Measurements from ENCODE around the gene DNPEP. TPM values are rescaled to one million over a fixed set of nuclear protein-coding genes. Genes with fewer than 3 reads are reported as not detected.

The DNPEP gene
- total RNA-seq, 1 donor, result 118 TPM

DNA sequence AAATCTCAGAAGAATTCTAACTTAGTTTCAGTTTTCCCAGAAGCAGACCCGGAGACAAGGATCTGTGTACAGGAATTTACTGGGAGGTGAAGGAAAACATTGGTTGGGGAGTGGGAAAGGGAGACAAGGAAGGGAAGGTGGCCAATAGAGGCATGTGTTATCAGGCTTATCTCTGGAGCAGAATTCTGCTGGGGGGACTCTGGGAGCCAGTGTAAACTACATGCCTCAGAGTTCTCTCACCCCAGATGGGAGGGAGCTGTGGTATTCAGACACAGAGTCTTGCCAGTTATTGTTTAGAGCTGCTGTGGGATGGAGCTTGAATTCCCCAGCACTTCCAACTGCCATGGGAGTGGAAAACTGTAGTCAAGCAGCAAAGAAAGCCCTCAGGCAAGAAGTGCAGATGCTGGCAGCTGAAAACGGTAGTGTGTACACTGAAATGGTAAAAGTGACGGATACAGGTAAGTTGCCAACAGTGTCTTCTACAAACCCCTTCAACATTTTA is 19.0 kb downstream of the DNPEP start:
- DNase-seq (ENCODE audit: low read depth in 2 of 3, low spot score in 2 of 3), result no peak

DNA sequence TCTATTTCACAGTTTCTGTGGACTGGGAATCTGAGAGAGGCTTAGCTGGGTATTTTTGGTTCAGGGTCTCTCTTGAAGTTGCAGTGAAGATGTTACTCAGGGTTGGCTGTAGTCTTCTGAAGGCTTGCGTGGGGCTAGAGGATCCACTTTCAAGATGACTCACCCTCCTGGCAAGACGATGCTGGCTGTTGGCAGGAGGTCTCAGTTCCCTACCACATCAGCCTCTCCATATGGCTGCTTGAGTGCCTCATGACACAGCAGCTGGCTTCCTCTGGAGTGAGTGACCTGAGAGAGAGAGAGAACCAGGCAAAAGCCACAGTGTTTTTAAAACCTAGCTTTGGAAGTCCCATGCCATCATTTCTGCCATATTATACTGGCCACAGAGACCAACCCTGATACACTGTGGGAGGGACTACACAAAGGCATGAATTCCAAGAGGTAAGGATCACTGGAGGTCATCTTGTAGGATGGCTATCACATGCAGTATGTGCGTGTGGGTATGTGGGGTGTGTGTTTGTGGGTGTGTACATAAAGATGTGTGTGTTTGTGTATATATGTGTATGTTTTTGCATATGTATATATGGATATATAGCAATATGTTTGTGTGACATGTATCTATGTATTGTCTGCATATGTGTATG is 25.1 kb downstream of the DNPEP start:
- DNase-seq (ENCODE audit: low read depth in 2 of 3, low spot score in 2 of 3), result peak in 2 of 3 donors; percentile 30 to 53

DNA sequence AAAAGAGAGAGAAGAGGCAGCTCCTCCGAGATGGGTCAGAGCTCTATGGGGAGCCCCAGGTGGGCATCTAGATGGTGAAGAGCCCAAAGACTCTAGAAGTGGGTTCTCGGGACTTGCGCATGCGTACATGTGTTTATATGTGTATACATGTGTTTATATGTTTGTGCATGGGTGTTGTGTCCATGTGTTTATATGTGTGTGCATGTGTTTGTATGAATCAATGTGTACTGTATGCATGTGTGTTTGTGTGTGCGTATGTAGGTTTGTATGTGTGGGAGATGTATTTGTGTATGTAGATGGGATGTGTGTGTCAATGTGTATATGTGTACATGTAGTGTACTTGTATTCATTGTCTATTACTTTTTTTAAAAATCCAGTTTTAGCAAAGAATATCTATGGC is 25.6 kb downstream of the DNPEP start:
- no peak for DNase-seq (ENCODE audit: low read depth in 2 of 3, low spot score in 2 of 3)

DNA sequence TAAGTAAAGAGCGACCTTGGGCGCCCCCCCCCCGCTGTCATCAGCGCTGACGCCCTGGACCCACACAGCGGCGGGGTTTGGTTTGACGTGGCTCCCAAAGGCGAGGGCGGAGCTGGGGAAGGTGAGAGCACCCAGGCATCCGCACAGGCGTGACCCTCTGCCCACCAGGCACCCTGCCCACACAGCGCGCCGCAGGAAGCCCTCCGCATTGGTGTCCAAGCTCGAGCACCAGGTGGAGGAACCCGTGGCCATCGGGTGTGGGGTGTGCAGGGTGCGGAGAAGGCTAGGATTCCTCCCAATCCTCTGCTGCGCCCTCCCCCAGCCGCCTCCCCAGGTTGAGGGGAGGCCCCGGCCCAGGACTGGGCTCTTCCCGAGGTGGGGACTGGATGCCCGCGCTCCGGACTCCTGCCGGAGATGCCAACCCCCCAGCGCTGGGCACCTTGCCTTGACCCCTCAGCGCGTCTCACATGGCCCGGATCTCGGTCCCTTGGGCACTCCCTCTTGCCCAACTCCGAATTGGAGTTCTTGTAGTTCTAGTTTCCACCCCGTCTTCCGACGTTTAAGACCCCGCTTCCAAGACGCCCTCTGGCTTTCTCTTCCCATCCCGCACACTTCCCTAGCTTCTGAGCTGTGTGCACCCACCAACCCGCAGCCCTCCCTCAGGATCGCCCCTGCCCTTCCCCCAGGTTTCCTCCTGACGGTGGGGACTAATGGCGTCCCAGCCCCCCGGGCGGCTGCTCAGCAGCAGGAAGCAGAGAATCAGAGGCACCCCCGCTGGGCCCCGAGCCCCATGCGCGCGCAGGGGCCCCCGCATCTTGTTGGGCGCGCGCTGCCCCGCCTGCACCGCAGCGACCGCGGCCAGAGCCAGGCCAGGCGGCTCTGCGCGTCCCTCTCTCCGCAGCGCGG is 29.3 kb downstream of the DNPEP start:
- no peak for DNase-seq (ENCODE audit: low read depth in 2 of 3, low spot score in 2 of 3)

DNA sequence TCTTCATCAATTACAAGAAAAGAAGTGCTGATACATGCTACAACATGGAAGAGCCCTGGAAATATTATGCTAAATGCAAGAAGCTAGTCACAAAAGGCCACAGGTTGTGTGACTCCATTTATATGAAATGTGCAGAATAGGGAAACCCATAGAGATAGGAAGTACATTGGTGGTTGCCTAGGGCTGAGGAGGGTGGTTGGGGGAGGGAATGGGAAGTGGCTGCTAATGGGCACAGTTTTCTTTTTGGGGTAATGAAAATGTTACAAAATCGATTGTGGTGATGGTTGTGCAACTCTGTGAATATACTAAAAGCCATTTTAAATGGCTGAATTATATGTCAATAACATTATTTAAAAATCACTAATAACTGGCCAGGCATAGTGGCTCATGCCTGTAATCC is 30.9 kb downstream of the DNPEP start:
- no peak for DNase-seq (ENCODE audit: low read depth in 2 of 3, low spot score in 2 of 3)

DNA sequence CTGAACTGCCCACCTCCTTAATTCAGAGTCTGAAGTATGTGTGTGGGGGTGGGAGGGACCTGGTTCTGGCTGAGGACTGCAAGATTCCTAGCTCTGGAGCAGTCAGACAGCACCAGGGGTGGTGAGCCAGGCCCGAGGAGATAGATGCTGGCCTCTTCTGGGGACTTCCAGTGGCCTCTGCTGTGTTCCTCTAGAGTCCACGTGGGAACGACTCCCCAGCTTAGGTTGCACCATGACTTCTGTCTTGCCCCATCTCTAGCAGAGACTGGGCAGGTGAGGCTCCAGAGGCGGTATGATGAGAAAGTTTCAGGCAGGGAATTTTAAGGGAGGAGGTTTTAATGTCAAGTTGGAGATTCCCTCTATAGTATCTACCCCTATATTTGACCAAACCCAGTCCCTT is 33.1 kb downstream of the DNPEP start:
- DNase-seq (ENCODE audit: low read depth in 2 of 3, low spot score in 2 of 3), result no peak

DNA sequence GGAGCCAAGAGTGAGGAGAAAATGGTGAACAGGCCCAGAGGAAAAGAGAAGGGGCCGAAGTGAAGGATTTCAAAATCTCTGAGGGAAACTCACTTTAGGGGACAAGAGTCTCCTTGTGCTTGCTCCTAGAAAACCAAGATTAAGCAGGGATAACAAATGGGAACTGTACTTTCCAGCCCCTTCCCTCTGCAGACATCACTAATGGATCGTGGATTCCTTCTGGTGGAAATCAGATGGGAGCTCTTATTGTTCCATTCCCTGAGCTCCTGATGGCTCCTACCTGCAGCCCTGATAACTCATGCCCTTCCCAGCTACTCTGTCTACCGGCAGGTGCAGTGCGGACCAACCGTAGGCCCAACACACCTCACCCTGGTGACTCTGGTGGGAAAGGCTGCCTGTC is 34.6 kb downstream of the DNPEP start:
- DNase-seq (ENCODE audit: low read depth in 2 of 3, low spot score in 2 of 3), result no peak

DNA sequence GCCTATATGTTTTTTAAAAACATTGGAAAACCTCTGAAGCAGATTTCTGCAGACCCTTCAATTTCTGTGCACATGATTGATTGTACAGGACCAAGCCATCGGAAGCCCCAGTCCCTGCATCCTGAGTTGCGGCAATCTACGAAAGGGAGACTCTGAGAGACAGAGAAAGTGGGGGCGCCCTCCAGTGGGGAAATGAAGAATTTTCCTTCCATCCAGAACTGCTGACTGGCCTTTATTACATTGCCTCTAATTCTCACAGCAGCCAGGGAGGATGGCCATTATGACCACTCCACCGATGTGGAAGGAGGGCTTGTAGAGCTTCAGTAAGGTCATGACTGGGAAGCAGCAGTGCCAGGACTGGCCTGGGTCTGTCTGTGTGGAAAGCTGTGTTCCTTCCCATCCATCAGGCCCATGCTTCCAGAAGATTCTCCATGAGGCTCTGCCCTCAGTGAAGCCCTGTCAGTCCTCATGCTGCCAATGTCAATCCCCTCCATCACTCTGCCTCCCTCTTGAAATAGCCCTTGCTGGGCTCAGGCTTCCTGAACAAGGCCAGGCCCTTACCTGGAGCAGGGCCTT is 35.2 kb downstream of the DNPEP start:
- DNase-seq (ENCODE audit: low read depth in 2 of 3, low spot score in 2 of 3), result peak; percentile 24 to 83 (median 63)

DNA sequence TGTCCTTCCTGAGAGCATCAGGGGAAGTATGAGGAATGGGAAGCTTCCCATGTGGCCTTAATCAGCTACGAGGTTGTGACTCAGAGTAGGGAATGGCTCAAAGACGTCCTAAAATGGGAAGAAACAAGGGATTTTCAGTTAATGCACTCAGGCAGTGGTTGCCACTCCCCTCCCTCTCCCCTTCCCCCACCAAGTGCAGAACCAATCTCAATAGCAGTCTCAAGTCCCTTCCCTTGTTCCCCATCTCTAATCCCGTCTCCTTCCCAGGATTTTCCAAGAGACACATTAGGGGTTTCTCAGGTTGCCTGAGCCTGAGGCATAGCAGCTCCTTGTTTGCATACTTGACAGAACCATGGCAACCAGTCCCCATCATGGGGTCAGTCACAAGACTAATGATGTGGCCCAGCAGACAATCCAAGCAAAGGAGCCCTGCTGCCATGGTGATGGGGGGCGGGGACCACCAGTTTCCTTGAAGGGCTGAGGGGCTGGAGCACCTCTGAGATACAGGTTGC is 36.9 kb downstream of the DNPEP start:
- DNase-seq (ENCODE audit: low read depth in 2 of 3, low spot score in 2 of 3), result no peak

DNA sequence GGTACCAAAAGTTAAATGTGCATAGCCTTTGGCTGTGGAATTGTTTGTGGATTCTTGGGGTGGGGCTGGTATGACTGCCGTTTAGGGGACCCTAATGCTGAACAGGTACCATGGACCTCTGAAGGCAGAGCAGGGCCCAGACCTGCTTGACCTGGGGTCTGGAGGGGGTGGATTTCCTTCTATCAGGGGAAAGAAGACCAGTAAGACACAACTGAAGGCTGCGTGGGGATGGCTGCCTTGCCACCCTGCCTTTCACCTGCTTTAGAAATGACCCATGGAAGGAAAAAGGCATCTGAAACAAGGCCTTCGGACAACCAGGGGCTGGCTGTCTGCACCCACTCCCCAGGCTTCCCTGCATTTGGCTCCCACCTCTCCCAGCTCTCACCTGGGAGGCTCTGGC is 37.5 kb downstream of the DNPEP start:
- no peak for DNase-seq (ENCODE audit: low read depth in 2 of 3, low spot score in 2 of 3)

DNA sequence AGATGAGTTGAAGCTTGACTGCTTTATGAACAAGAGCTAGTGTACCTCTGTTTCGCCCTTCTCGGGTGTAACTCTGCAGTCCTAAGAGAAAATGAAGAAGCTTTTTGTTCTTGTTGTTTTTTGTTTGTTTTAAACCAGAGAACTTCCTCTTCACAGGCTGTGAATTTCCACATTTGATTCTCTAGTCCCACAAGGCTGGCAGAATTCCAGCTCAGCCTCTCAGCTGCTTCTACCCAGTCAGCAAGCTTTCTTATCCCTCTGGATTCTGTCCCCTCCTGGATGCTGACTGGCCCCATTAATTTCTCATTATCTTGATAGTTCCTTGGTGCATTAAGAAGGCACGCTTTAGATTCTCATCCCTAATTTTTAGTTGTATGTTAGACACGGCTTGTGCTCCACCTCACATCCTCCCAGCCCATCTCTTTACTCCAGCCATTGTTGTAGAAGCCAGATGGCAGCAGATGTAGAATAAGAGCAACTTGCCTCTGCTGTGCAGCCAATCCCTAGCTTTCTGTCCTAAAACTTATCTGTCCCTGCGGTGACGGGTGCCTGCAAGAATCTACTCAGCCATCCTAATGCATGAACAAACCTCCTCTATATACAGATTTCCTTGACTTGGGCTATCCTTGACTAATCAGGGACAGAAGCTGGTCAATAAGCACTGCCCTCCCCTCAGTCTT is 42.8 kb downstream of the DNPEP start:
- peak in 1 of 3 donors; percentile 55 for DNase-seq (ENCODE audit: low read depth in 2 of 3, low spot score in 2 of 3)

DNA sequence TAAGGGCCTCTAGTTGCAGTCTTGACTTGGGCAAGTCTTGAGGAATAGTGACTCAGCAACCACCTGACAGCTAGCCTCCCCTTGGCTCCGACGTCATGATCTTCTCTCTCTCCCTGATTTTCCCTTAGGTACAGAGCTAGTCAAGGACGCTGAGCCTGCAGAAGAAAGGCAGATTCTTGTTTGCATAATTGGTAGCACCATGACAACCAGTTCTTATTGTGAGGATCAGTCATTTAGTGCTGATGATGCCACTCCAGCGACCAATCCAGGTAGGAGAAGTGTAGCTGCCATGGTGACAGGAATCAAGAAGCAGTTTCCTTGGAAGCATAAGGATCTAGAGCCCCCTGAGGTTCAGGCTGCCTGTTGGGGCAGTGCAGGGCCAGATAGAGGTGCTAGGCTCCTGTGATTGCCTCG is 52.3 kb downstream of the DNPEP start:
- DNase-seq (ENCODE audit: low read depth in 2 of 3, low spot score in 2 of 3), result no peak

DNA sequence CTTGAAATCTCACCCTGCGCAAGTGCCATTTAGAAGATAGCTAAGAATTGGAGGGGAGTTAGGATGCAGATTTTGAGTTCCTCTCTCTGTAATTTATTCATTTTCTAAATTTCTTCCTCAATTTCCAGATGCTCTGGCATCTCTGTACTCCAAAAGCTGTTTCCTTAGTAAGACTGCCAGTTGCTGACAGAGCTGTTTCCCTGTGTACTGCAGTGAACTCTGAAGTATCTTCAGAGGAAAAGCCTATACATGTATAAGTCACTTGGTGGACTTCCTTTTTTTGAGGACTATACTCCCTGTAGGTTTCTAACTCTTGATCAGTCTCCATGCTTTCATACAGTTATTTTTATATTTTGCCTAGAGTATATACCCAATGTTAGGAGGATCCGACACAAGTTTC is 53.6 kb downstream of the DNPEP start:
- no peak for DNase-seq (ENCODE audit: low read depth in 2 of 3, low spot score in 2 of 3)

DNA sequence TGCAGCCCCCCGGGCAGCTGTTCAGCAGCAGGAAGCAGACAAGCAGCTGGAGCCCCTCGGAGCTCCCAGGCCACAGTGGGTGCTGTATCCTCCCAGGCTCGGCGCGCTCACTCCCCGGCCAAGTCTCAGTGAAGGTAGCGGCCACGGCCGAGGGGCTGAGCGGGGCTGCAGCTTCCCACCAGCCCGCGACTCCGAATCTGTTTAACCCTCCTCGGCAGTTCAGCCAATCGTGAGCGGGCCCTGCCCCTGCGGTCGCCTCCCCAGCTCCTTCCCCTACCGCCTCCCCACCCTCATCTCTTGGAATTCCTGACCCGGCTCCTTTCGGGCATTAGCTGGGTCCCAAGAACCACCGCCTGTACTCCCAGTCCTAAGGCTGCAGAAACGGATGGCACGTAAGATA is 55.2 kb downstream of the DNPEP start, which contains the start of gene RESP18:
Gene RESP18 (minus strand): TSS at position 203 of the 400 bp plus-strand sequence.
- no peak for DNase-seq (ENCODE audit: low read depth in 2 of 3, low spot score in 2 of 3)

DNA sequence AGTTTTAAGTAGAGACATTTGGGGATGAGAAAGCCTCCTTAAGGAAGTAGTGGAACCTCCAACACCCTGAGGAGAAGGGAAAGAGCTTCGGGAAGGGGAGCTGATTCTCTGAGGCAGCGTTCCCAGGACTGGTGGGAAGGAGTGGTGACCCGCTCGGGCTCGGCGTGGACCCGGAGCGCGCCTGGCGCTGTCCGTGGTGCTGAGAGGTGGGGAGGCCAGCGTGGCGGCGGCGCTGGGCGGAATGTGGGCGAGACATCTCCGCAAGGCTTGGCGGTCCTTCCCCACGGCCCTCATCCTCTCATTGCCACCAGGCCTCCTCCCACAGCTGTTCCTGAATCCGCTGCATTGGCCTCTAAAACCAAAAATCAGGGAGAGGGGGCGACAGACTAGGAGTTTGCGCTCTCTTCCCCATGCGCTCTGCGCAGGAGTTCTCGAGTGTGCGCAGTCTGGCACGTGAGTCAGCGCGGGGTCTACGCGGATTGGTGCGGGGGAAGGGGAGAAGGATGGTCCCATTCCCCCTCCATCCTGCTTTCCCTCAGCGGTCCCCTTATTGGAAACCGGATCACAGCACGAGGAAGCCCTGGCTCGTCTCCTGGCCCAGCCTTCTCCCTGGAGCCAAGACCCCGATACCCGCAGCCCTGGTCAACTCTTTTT is 56.0 kb downstream of the DNPEP start:
- DNase-seq (ENCODE audit: low read depth in 2 of 3, low spot score in 2 of 3), result peak in 2 of 3 donors; percentile 31 to 52

DNA sequence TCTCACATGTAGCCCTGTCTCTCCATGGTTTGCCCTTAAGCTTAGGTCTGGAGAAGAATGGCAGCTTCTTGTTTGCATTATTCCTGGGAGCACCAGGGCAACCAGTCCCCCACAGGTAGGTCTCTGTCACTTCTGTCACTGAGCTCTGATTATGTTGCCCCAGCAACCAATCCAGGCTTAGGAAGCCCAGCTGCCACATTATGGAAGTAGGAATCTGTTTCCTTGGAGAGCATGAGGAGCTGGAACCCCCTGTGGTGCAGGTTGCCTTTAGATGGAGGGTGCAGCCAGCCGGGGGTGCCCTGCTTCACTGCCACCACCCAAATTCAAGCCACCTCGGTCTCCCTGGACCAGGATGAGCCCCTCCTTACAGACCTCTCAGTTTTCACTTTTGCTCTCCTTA is 60.0 kb downstream of the DNPEP start:
- no peak for DNase-seq (ENCODE audit: low read depth in 2 of 3, low spot score in 2 of 3)

DNA sequence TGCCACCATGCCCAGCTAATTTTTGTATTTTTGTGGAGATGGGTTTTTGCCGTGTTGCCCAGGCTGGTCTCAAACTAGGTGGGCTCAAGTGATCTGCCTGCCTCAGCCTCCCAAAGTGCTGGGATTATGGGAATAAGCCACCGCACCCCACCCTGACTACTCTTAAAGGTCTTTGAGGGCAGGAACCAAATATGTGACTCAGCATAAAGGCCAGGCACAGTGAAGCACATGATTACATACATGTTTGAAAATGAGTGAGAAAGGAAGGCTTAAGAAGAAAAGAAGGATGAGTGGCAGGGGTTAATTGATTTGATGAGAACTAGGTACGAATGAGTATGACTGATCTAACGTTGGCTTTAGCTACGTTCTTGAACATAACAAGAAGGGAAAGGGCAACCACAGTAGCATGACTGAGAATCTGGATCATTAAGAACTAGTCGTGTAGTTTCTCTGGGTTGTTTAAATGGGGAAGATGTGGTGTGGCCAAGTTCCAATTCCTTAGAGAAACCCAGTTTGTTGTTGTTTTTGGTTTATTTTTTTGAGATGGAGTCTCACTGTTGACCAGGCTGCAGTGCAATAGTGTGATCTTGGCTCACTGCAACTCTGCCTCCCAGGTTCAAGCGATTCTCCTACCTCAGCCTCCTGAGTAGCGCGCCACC is 61.9 kb downstream of the DNPEP start:
- peak in 1 of 3 donors; percentile 45 for DNase-seq (ENCODE audit: low read depth in 2 of 3, low spot score in 2 of 3)

DNA sequence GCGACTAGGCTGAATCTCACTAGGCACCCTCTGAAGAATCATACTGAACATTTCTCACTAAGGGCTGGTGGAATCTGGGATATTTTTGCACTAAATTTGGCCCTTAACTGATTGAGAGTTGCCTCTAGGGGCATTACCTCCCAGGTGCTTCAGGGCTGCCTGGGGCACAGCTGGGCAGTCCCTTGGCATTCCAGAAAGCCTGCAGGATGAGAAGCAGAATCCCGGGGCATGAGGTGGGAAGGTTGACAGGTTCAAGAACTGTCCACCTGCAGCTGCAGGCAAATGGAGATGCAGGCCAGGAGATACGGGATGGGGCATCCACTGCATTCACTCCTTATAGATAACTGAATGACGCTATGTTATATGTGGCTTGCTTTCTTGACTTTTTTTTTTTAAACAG is 62.6 kb downstream of the DNPEP start:
- no peak for DNase-seq (ENCODE audit: low read depth in 2 of 3, low spot score in 2 of 3)

DNA sequence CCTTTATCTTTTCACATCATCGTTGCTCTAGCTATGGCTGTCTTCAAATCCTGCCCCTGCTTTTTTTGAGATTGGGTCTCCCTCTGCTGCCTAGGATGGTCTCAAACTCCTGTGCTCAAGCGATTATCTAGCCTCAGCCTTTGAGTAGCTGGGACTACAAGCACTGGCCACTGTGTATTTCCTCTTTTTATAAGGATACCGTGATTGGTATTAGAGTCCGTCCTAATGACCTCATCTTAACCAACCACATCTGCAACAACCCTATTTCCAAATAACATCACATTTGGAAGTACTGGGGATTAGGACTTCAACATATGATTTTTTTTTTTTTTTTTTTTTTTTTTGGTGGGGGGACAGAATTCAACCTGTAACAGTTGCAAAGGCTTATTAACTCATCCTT is 64.3 kb downstream of the DNPEP start:
- DNase-seq (ENCODE audit: low read depth in 2 of 3, low spot score in 2 of 3), result no peak

All from hematopoietic multipotent progenitor cell (in vitro differentiated cells).